Endothelial cell of umbilical vein (primary cell): ENCODE results near the gene BHLHA15. TPM values are rescaled to one million over a fixed set of nuclear protein-coding genes. Genes with fewer than 3 reads are reported as not detected.

ENCODE experiments used
- BruUV-seq: library from RNA; stranded (reverse); fragments of 400-500 nt; replicated peaks from 2 replicates; lab custom pipeline; 2021; lab: Mats Ljungman, UMichigan
- CTCF ChIA-PET: fragments of 300-600, 350-600 bp; sonication (Branson Sonifier 250); formaldehyde crosslinking; loops from one replicate; lab custom pipeline; 2021; ENCODE audit warnings: antibody characterized with exemption, inconsistent platforms; lab: Charles Lee
- POLR2A ChIA-PET: fragments of 300-600, 350-600 bp; sonication (Branson Sonifier 250); formaldehyde crosslinking; loops from one replicate; lab custom pipeline; 2021; ENCODE audit warnings: antibody characterized with exemption, inconsistent platforms; lab: Charles Lee
- DNase-seq: peaks from one replicate; pipeline ENCODE4 v3.0.0-alpha.2; 2011; ENCODE audit warnings: low read depth, low spot score
- FAIRE-seq: peaks from 2 replicates; lab custom pipeline; 2011; peaks lifted over from hg19 to GRCh38; lab: Jason Lieb, UNC
- H2AFZ ChIP-seq: 2 replicates; pipeline ENCODE4 v1.6.0; 2012; ENCODE audit warnings: low read depth, low read length, control low read depth, inconsistent platforms
- H3K27ac ChIP-seq: 2 replicates; pipeline ENCODE4 v1.5.1; 2011; ENCODE audit warnings: low read depth, mild to moderate bottlenecking, control low read depth, low read length, moderate library complexity; ENCODE audit not compliant: insufficient read depth
- H3K27me3 ChIP-seq, 2 experiments: 2 replicates each; pipeline versions ENCODE4 v1.6.0 to v1.6.1; 2011; ENCODE audit warnings: low read length in 2 of 2, mixed read lengths in 1 of 2; ENCODE audit not compliant: control insufficient read depth in 2 of 2, insufficient read depth in 2 of 2
- H3K36me3 ChIP-seq, 2 experiments: 2 replicates in 1 of 2; 3 replicates in 1 of 2; pipeline ENCODE4 v1.5.1; 2011; ENCODE audit warnings: low read length in 2 of 2, mild to moderate bottlenecking in 1 of 2, moderate library complexity in 1 of 2; ENCODE audit not compliant: control insufficient read depth in 2 of 2, insufficient read depth in 2 of 2; ENCODE audit errors: extremely low read depth in 1 of 2
- H3K4me1 ChIP-seq: 3 replicates; pipeline ENCODE4 v1.5.1; 2011; ENCODE audit warnings: mild to moderate bottlenecking, low read length; ENCODE audit not compliant: control insufficient read depth, insufficient read depth; ENCODE audit errors: extremely low read depth
- H3K4me2 ChIP-seq: 2 replicates; pipeline ENCODE4 v1.6.1; 2011; ENCODE audit warnings: low read length, control low read depth, mixed read lengths; ENCODE audit not compliant: insufficient read depth
- H3K4me3 ChIP-seq, 3 experiments: fragments of 200-600 bp in 1 of 3; sonication (generic), shearing (Covaris generic) in 1 of 3; replicated peaks in 1 of 3; 2 replicates each; pipeline ENCODE4 v1.5.1; 2011 to 2016; ENCODE audit warnings: control low read depth in 3 of 3, low read length in 3 of 3, mild to moderate bottlenecking in 2 of 3, inconsistent platforms in 1 of 3, low read depth in 1 of 3, moderate library complexity in 1 of 3; ENCODE audit not compliant: insufficient read depth in 1 of 3
- H3K79me2 ChIP-seq: 2 replicates; pipeline ENCODE4 v1.6.0; 2012; ENCODE audit warnings: low read length, inconsistent platforms; ENCODE audit not compliant: control insufficient read depth, insufficient read depth
- H3K9ac ChIP-seq: replicated peaks from 2 replicates; pipeline ENCODE3; 2011; ENCODE audit warnings: low read length, control low read depth; ENCODE audit not compliant: insufficient read depth; ENCODE audit errors: extremely low read depth
- H3K9me1 ChIP-seq: replicated peaks from 3 replicates; pipeline ENCODE4 v1.6.0; 2011; ENCODE audit warnings: mild to moderate bottlenecking, low read length; ENCODE audit not compliant: control insufficient read depth, insufficient read depth; ENCODE audit errors: extremely low read depth
- H3K9me3 ChIP-seq: replicated peaks from 2 replicates; pipeline ENCODE4 v1.5.1; 2012; ENCODE audit warnings: low read length, inconsistent platforms; ENCODE audit not compliant: control insufficient read depth, insufficient read depth
- H4K20me1 ChIP-seq: replicated peaks from 2 replicates; pipeline ENCODE3; 2011; ENCODE audit warnings: mild to moderate bottlenecking, low read length; ENCODE audit not compliant: control insufficient read depth, insufficient read depth; ENCODE audit errors: extremely low read depth
- CTCF ChIP-seq, 2 donors: IDR thresholded peaks; 1 replicate in 1 of 2; 2 replicates in 1 of 2; pipeline ENCODE4 v1.5.1; 2011; ENCODE audit warnings: low read length in 2 of 2, mild to moderate bottlenecking in 2 of 2, moderate library complexity in 2 of 2, control low read depth in 1 of 2, inconsistent platforms in 1 of 2, low read depth in 1 of 2; ENCODE audit not compliant: insufficient read depth in 1 of 2; ENCODE audit errors: extremely low read depth in 1 of 2
- EZH2 ChIP-seq: IDR thresholded peaks from 2 replicates; pipeline ENCODE4 v1.6.1; 2012; ENCODE audit warnings: borderline replicate concordance, low read depth, mild to moderate bottlenecking, moderate library complexity, low read length, inconsistent platforms; ENCODE audit not compliant: severe bottlenecking
- FOS ChIP-seq: IDR thresholded peaks from 2 replicates; pipeline ENCODE4 v1.6.1; 2011; ENCODE audit warnings: mild to moderate bottlenecking, low read length, moderate library complexity, borderline replicate concordance; ENCODE audit not compliant: insufficient read depth
- GATA2 ChIP-seq: IDR thresholded peaks from 2 replicates; pipeline ENCODE4 v1.7.0; 2011; ENCODE audit warnings: low read depth, mild to moderate bottlenecking, moderate library complexity, mixed read lengths, low read length; ENCODE audit not compliant: insufficient read length, insufficient read depth
- JUN ChIP-seq: IDR thresholded peaks from 2 replicates; pipeline ENCODE4 v1.6.1; 2011; ENCODE audit warnings: borderline replicate concordance, low read depth; ENCODE audit not compliant: insufficient read length, insufficient read depth
- MAX ChIP-seq: IDR thresholded peaks from 2 replicates; pipeline ENCODE4 v1.6.1; 2011; ENCODE audit not compliant: insufficient read depth, insufficient read length
- MYC ChIP-seq: IDR thresholded peaks from one replicate; pipeline ENCODE4 v1.6.1; 2011; ENCODE audit warnings: mild to moderate bottlenecking, low read depth, low read length
- POLR2A ChIP-seq: IDR thresholded peaks from 2 replicates; pipeline ENCODE4 v1.6.1; 2012; ENCODE audit warnings: low read depth, mild to moderate bottlenecking, control low read depth, low read length
- POLR2AphosphoS5 ChIP-seq: IDR thresholded peaks from 2 replicates; pipeline ENCODE4 v1.6.1; 2012; ENCODE audit warnings: low read depth, mild to moderate bottlenecking, control low read depth, low read length, moderate library complexity; ENCODE audit not compliant: insufficient read depth
- dilution Hi-C: fragments of 300-500 bp; cut with MboI; formaldehyde crosslinking; loops from one replicate; pipeline ENCODE4 v1.15.0; 2019; ENCODE audit warnings: low sequenced_read_pairs; ENCODE audit not compliant: extremely low pct_ligation_motif_present
- intact Hi-C: fragments of 100-400 bp; cut with micrococcal nuclease; formaldehyde crosslinking; loops from one replicate; pipeline ENCODE4 v1.10.0; 2022
- polyA plus RNA-seq, 4 experiments: library from polyadenylated mRNA; depleted of rRNA in 3 of 4; stranded (reverse) in 3 of 4; unstranded in 1 of 4; fragments of >200 nt; gene quantifications; 2 replicates each; pipeline versions ENCODE4 v1.2.1 to v1.2.3, GENCODE V29; 2011 to 2012; ENCODE audit warnings: missing spikeins in 1 of 4
- total RNA-seq: library from RNA; stranded (reverse); gene quantifications from 2 replicates; pipeline ENCODE4 v1.2.3, GENCODE V29; 2021

BHLHA15 gene
- total and polyA plus RNA-seq, 2 donors (not counting 3 experiments of a cell fraction or from before 2014, with no cell fraction given), result 0.81 to 1.2 TPM

GRCh38 chr7:98242342-98242741, 31.1 kb downstream of the BHLHA15 start:
- Histone ChIP-seq H3K4me1 (peaks cover 12% of the 10 kb centered on the region), H3K9me1 (no peaks in the 10 kb centered on the region), H3K9ac (no peak overlapping the region), H3K4me3 (no peak overlapping the region), H3K79me2 (peaks cover 9% of the 10 kb centered on the region), H3K27me3 (no peaks in the 10 kb centered on the region), H4K20me1 (no peaks in the 10 kb centered on the region), H3K9me3 (no peaks in the 10 kb centered on the region), H3K4me2 (no peak overlapping the region), H3K36me3 (peaks cover 8 to 27% of the 10 kb centered on the region in 2 experiments), H2AFZ (no peak overlapping the region), H3K27ac (no peak overlapping the region)
- FAIRE-seq (no peak), DNase-seq (no peak)
- TF ChIP-seq GATA2 (no peak), POLR2AphosphoS5 (no peak), EZH2 (no peak), CTCF (IDR thresholded peaks at IDR 0.05; ENCODE audit: extremely low read depth in 1 of 2, insufficient read depth in 1 of 2, low read depth in 1 of 2, low read length in 2 of 2) (no peak), JUN (no peak), MYC (no peak), MAX (no peak), FOS (no peak), POLR2A (no peak)
- POLR2A ChIA-PET, result no interaction called here
- dilution Hi-C loops, result no loop called here
- intact Hi-C loops, result no loop called here
- BruUV-seq, result no TSS peak
- CTCF ChIA-PET, result interaction anchor here (1.0 to 1.1 kb wide), 2 partner anchors 24 to 221 kb away, joined by 3 to 4 read pairs; no protein-coding TSS in a partner anchor
